Tibial artery (tissue), 4 donors: ENCODE data around the gene STRIT1.
"Not testable (repeated sequence)": the region's sequence is repeated elsewhere in the genome, so short reads cannot be mapped to it uniquely, and the experiment has no call there.

Experiments used
- DNase-seq, 2 donors: peaks; one replicate each; pipeline ENCODE4 v3.0.0-alpha.2; 2019
- H3K27ac ChIP-seq, 2 donors: fragments of 200-600 bp; sonication (generic) in 1 of 2; 1 replicate in 1 of 2; 2 replicates in 1 of 2; pipeline ENCODE4 v1.5.1; 2018 to 2019; ENCODE audit warnings: mild to moderate bottlenecking in 1 of 2
- H3K27me3 ChIP-seq, 2 donors: fragments of 200-600 bp; sonication (generic) in 1 of 2; one replicate each; pipeline versions ENCODE4 v1.5.1 to v1.6.0; 2016 to 2019
- H3K36me3 ChIP-seq, 3 donors: fragments of 200-600 bp; sonication (generic) in 2 of 3; one replicate each; pipeline ENCODE4 v1.5.1; 2016 to 2019; ENCODE audit warnings: mild to moderate bottlenecking in 2 of 3
- H3K4me1 ChIP-seq, 4 donors: fragments of 200-600 bp; sonication (generic) in 2 of 4; 1 replicate in 3 of 4; 2 replicates in 1 of 4; pipeline ENCODE4 v1.5.1; 2016 to 2019
- H3K4me3 ChIP-seq, 2 donors: fragments of 200-600 bp; sonication (generic) in 1 of 2; 1 replicate in 1 of 2; 2 replicates in 1 of 2; pipeline ENCODE4 v1.5.1; 2018 to 2019; ENCODE audit warnings: mild to moderate bottlenecking in 2 of 2
- H3K9me3 ChIP-seq, 3 donors: fragments of 200-600 bp; sonication (generic) in 1 of 3; one replicate each; pipeline ENCODE4 v1.5.1; 2016 to 2019
- intact Hi-C: fragments of 100-400 bp; cut with DNase I; formaldehyde crosslinking; loops from one replicate; pipeline ENCODE4 v1.15.0; 2023; ENCODE audit warnings: low total_unique reads
- TF ChIP-seq, protein P1 (sequence below), 2 experiments: fragments of 200-600 bp in 1 of 2; fragments of 450-650 bp in 1 of 2; IDR thresholded peaks; one replicate each; pipeline ENCODE4 v1.5.1; 2017 to 2019; ENCODE audit warnings: antibody characterized with exemption in 2 of 2, mild to moderate bottlenecking in 1 of 2, moderate library complexity in 1 of 2

STRIT1 gene

DNA sequence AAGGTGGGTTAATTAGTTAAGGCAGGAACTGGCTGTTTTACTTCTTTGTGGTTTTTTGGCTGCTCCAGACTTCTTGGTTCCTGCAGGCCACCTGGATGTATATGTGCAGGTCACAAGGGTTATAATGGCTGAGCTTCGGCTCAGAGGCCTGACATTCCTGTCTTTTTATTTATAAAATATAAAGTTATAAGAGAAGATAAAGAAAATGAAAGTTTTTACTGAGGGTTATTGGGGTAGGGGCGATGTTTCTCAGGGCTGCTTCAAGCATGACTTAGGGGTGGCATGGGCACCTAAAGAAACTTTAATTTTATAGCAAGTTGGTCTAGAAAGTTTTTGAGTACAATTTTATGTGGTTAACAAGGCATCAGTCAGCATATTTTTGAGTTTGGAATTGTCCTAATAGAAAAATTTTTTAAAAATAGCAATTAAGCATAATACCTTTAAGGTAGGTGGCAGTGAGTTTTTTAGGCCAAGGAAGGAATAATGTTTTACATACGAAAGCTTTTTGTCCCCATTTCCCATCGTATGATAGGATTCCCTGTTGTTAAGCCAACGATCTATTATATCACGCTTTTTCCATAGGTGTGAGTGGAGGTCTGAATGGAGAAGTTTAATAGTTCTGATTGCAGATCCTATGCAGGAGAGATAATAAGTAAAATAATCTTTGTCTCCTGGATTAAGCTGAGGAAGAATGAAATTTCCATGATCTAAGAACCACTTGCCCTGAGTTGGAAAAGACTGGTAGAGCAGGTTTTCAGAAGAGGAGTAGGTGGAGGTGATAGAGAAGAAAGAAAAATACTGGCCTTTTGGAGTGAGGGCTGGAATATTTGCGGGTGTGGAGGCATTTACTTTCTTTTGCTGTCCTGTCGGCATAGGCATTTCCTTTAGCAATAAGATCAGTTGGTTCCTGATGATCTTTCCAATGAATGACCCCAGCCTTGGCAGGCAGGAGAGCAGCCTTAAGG is 10.1 kb downstream of the STRIT1 start:
- Histone ChIP-seq H3K27ac (no peak overlapping the region), H3K27me3 (no peaks in the 10 kb centered on the region), H3K36me3 (no peaks in the 10 kb centered on the region), H3K9me3 (no peaks in the 10 kb centered on the region), H3K4me1 (no peaks in the 10 kb centered on the region), H3K4me3 (no peak overlapping the region)
- TF ChIP-seq, protein P1, sequence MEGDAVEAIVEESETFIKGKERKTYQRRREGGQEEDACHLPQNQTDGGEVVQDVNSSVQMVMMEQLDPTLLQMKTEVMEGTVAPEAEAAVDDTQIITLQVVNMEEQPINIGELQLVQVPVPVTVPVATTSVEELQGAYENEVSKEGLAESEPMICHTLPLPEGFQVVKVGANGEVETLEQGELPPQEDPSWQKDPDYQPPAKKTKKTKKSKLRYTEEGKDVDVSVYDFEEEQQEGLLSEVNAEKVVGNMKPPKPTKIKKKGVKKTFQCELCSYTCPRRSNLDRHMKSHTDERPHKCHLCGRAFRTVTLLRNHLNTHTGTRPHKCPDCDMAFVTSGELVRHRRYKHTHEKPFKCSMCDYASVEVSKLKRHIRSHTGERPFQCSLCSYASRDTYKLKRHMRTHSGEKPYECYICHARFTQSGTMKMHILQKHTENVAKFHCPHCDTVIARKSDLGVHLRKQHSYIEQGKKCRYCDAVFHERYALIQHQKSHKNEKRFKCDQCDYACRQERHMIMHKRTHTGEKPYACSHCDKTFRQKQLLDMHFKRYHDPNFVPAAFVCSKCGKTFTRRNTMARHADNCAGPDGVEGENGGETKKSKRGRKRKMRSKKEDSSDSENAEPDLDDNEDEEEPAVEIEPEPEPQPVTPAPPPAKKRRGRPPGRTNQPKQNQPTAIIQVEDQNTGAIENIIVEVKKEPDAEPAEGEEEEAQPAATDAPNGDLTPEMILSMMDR (IDR thresholded peaks at IDR 0.05), result no peak
- intact Hi-C loops, result no loop called here
- DNase-seq, result no peak

- intact Hi-C loops, result no loop called here
Observed at GRCh38 chr3:155282385-155283091, 10.9 kb downstream of the STRIT1 start.

GRCh38 chr3:155281912-155282311 is 11.6 kb downstream of the STRIT1 start:
- no peak for DNase-seq
- H3K4me1 ChIP-seq, result no peaks in the 10 kb centered on the region
- H3K27me3 ChIP-seq, result no peaks in the 10 kb centered on the region
- TF ChIP-seq, protein P1 (IDR thresholded peaks at IDR 0.05), result no peak
- no peaks in the 10 kb centered on the region for H3K9me3 ChIP-seq
- no peak overlapping the region for H3K4me3 ChIP-seq
- no peaks in the 10 kb centered on the region for H3K36me3 ChIP-seq
- no peak overlapping the region for H3K27ac ChIP-seq
- intact Hi-C loops, result no loop called here

More at GRCh38 chr3:155282385-155283091, 10.9 kb downstream of the STRIT1 start:
- Histone ChIP-seq H3K4me3 (no peak overlapping the region), H3K9me3 (no peaks in the 10 kb centered on the region), H3K27ac (no peak overlapping the region), H3K4me1 (no peaks in the 10 kb centered on the region), H3K36me3 (no peaks in the 10 kb centered on the region), H3K27me3 (no peaks in the 10 kb centered on the region)
- TF ChIP-seq, protein P1 (IDR thresholded peaks at IDR 0.05), result no peak
- no peak for DNase-seq

DNA sequence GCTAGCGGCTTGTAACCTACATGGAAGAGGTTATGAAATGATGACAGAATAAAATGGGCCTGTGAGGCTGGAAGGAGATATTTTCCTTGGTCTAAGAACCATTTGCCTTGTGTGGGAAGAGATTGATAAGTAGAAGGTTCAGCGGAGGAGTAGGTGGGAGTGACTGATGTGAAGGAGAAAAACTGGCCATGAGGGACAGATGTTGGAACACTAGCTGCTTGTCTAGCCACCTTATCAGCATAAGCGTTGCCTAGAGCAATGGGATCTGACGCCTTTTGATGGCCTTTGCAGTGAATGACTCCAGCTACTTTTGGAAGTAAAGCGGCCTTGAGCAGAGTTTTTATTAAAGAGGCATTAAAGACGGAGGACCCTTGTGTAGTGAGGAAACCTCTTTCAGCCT is 17.4 kb downstream of the STRIT1 start:
- H3K27ac ChIP-seq, H3K4me1 ChIP-seq, H3K4me3 ChIP-seq, H3K27me3 ChIP-seq, H3K9me3 ChIP-seq, H3K36me3 ChIP-seq, intact Hi-C loops, DNase-seq: not testable (repeated sequence)

GRCh38 chr3:155275159-155275754 is 18.2 kb downstream of the STRIT1 start:
- H3K4me1 ChIP-seq, intact Hi-C loops: not testable (repeated sequence)

DNA sequence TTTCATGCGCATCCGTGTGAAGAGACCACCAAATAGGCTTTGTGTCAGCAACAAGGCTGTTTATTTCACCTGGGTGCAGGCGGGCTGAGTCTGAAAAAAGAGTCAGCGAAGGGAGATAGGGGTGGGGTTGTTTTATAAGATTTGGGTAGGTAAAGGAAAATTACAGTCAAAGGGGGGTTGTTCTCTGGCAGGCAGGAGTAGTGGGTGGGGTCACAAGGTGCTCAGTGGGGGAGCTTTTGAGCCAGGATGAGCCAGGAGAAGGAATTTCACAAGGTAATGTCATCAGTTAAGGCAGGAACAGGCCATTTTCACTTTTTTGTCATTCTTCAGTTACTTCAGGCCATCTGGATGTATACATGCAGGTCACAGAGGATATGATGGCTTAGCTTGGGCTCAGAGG is 19.0 kb downstream of the STRIT1 start:
- H3K27me3 ChIP-seq, H3K36me3 ChIP-seq, H3K9me3 ChIP-seq, intact Hi-C loops, DNase-seq, H3K27ac ChIP-seq, H3K4me1 ChIP-seq, H3K4me3 ChIP-seq: not testable (repeated sequence)

More at GRCh38 chr3:155275159-155275754, 18.2 kb downstream of the STRIT1 start:
- DNase-seq, H3K27ac ChIP-seq, H3K27me3 ChIP-seq, H3K36me3 ChIP-seq, H3K4me3 ChIP-seq, H3K9me3 ChIP-seq: not testable (repeated sequence)

DNA sequence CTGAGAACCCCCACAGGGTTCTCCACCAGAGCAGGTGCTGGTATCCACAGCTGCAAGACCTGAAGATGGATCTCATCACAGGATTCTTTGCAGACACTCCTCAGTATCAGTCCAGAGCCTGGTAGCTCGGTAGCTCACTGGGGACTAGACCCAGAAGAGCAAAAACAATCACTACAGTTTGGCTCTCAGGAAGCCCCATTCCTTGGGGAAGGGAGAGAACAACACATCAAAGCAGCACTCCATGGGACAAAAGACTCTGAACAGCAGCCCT is 22.2 kb downstream of the STRIT1 start:
- no peaks in the 10 kb centered on the region for H3K9me3 ChIP-seq
- H3K36me3 ChIP-seq, result no peaks in the 10 kb centered on the region
- DNase-seq, result no peak
- no peaks in the 10 kb centered on the region for H3K27me3 ChIP-seq
- H3K4me1 ChIP-seq, result no peaks in the 10 kb centered on the region
- intact Hi-C loops, result no loop called here
- H3K27ac ChIP-seq, result no peak overlapping the region
- TF ChIP-seq, protein P1 (IDR thresholded peaks at IDR 0.05), result no peak
- H3K4me3 ChIP-seq, result no peak overlapping the region
